Fibroblast of the aortic adventitia (primary cell): ENCODE data around the gene NPW. TPM values are rescaled to one million over a fixed set of nuclear protein-coding genes. Genes with fewer than 3 reads are reported as not detected.

Experiments
- DNase-seq: peaks from one replicate; pipeline ENCODE4 v3.0.0-alpha.2; 2010; ENCODE audit warnings: low read depth
- H3K4me3 ChIP-seq: 2 replicates; pipeline ENCODE4 v1.5.1; 2011; ENCODE audit warnings: low read depth, mild to moderate bottlenecking, control low read depth, low read length, moderate library complexity
- total RNA-seq: library from RNA; depleted of rRNA; stranded (reverse); fragments of >200 nt; gene quantifications from 2 replicates; pipeline ENCODE4 v1.2.3, GENCODE V29; 2012; ENCODE audit warnings: low replicate concordance
- TF ChIP-seq, protein P1 (sequence below): IDR thresholded peaks from 2 replicates; pipeline ENCODE4 v1.5.1; 2011; ENCODE audit warnings: mild to moderate bottlenecking, low read length, control low read depth, inconsistent platforms; ENCODE audit not compliant: insufficient read depth

The NPW gene
- total RNA-seq, 1 donor, result 0.45 TPM

DNA sequence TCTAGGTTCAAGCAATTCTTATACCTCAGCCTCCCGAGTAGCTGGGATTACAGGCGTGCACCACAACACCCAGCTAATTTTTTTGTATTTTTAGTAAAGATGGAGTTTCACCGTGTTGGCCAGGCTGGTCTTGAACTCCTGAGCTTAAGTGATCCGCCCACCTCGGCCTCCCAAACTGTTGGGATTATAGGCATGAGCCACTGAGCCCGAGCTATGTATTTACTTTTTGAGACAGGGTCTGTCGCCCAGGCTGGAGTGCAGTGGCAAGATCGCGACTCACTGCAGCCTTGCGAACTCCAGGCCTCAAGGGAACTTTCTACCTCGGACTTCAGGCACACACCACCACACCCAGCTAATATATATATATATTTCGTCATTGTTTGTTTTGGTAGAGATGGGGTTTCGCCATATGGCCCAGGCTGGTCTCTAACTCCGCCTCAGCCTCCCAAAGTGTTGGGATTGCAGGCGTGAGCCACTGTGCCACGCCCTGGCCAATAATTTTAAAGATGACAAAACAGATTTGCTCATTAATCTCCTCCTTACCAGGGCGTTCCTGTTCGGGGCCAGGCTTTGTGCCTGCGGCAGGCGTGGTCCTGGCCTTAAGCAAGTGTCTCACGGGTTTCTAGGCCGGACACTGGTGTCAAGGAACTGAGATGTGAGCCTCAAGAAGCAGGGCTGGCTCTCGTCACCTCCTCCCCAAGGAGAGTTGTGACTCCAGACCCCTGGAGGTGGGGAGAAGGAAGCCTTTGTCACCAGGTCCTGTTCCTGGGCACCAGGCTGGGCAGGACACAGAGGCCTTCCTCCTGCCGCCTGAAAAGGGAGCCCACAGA lies 4.3 kb upstream of the NPW start:
- peak; percentile 65 for DNase-seq
- H3K4me3 ChIP-seq, result no peak overlapping the region
- TF ChIP-seq, protein P1, sequence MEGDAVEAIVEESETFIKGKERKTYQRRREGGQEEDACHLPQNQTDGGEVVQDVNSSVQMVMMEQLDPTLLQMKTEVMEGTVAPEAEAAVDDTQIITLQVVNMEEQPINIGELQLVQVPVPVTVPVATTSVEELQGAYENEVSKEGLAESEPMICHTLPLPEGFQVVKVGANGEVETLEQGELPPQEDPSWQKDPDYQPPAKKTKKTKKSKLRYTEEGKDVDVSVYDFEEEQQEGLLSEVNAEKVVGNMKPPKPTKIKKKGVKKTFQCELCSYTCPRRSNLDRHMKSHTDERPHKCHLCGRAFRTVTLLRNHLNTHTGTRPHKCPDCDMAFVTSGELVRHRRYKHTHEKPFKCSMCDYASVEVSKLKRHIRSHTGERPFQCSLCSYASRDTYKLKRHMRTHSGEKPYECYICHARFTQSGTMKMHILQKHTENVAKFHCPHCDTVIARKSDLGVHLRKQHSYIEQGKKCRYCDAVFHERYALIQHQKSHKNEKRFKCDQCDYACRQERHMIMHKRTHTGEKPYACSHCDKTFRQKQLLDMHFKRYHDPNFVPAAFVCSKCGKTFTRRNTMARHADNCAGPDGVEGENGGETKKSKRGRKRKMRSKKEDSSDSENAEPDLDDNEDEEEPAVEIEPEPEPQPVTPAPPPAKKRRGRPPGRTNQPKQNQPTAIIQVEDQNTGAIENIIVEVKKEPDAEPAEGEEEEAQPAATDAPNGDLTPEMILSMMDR, result no peak

DNA sequence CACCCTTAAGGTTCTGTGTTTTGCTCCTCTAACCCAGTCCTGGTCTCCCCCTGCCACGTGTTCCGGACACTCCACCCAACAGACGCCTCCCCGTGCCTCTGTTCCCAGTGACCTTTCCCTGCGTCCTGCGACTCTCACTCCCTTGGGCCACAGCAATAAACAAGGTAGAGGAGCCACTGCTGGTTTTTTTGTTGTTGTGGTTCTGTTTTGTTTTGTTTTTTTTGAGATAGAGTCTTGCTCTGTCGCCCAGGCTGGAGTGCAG lies 3.7 kb upstream of the NPW start:
- DNase-seq, result no peak
- no peak overlapping the region for H3K4me3 ChIP-seq
- TF ChIP-seq, protein P1, result no peak

DNA sequence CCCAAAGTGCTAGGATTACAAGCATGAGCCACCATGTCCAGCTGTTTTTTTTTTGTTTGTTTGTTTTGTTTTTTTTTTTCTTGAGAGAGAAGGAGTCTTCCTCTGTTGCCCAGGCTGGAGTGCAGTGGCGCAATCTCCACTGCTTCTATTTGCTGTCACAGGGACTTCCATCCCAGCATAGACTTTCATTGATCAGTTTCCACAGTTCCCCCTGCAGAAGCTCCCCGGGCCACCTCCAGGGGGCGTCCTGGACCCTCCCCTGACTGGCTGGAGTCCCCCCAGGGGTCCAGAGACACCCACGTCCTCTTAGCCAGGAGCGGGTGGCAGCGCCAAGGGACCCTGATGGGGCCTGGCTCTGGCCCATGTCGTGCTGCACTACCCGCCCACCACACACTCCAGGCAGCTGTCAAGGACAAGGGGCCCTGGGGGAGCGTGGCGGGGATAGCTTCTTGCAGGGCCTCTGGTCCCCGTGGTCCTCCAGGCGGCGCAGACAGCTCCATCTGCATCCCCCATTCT lies 3.1 kb upstream of the NPW start:
- no peak overlapping the region for H3K4me3 ChIP-seq

DNA sequence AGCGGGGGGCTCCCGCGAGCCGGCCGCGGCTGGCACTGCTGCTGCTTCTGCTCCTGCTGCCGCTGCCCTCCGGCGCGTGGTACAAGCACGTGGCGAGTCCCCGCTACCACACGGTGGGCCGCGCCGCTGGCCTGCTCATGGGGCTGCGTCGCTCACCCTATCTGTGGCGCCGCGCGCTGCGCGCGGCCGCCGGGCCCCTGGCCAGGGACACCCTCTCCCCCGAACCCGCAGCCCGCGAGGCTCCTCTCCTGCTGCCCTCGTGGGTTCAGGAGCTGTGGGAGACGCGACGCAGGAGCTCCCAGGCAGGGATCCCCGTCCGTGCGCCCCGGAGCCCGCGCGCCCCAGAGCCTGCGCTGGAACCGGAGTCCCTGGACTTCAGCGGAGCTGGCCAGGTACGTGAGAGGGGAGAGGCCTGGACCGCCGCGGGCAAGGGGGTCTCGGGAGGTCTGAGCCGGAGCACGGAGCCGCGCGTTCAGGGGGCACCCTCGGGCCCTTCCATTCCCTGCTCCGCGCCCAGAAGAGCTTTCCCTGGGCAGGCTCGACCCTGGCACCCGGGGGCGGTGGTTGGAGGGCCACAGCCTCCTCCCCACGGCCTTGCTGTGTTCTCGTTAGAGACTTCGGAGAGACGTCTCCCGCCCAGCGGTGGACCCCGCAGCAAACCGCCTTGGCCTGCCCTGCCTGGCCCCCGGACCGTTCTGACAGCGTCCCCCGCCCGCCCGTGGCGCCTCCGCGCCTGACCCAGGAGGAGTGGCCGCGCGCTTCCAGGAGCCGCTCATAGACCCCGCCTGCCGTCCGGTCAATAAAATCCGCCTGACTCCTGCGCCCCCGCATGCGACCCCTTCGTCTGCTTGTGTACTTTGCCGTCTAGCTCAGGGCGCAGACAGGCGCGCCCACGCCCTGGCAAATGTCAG lies 591 bp downstream of the NPW start:
- no peak for DNase-seq
- H3K4me3 ChIP-seq, result no peak overlapping the region
- TF ChIP-seq, protein P1, result no peak

More for the DNA sequence above, 3.1 kb upstream of the NPW start:
- no peak for DNase-seq
- TF ChIP-seq, protein P1, result peak; percentile 47

DNA sequence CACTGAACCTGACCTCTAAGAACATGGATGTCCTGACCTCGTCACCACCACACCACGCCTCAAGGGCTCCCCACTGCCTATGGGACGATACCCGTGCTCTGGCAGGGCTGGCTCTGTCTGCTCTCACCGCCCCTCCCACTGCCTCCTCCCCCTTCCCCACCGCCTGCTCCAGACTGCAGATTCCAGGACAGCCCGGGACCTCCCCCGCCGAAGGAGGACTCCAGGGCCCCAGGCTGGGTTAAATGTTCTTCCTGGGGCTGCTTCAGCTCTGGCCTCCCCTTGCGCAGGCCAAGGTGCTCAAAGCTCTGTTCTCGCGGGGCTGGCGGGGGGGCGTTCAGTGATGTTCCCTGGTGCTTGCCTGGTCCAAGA lies 3.1 kb downstream of the NPW start:
- H3K4me3 ChIP-seq, result peak overlapping the region; percentile 45
- TF ChIP-seq, protein P1, result no peak
- no peak for DNase-seq

DNA sequence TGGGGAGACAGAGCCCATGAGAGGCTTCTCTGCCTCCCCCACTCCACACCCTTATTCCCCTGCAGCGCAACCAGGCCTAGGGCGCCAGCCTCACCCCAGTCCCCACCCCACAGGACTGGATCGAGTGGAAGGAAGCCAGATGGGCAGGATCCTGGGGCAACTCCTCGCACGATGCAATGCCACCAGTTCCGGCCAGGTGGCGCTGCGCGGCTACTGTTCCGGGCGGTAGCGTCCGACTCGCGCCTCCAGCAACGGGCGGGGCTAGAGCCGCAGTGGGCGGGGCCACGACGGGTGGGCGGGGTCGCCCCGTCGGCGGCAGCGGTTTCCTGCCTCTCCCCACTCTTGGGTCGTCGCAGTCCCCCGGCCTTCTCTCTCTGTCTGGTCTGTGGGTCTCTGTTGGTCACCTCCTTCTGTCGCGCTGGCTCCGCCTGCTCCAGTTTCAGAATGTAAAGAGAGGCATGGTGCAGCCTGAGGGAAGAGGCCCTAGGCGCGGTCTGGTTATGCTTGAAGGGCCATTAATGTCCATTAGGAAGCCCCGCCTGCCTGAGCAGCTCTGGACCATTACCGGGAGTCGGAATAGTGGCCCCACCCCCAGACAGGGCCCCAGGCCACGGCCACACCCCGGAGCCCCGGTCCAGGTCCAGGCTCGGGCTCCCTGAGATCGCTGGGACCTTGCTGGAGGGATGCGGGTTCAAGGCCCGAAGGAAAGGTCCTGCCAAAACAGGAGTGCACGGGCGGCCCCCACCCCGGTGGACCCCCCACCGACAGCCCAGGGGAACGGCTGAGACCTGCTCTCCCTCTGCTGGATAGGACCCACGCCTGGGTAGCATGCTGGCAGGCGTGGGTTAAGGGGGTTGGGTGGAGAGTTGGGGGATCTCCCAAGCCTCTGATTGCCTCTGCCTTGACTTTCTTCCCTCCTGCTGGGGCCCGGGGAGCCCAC lies 3.8 kb downstream of the NPW start:
- TF ChIP-seq, protein P1, result peak; percentile 92
- peak; percentile 85 for DNase-seq
- H3K4me3 ChIP-seq, result peak overlapping the region; percentile 45
